Left cardiac atrium (tissue), 4 donors: ENCODE measurements around the gene DOHH. TPM values are rescaled to one million over a fixed set of nuclear protein-coding genes. Genes with fewer than 3 reads are reported as not detected.
"Not testable (repeated sequence)": the region's sequence is repeated elsewhere in the genome, so short reads cannot be mapped to it uniquely, and the experiment has no call there.

ENCODE experiments used
- ATAC-seq, 2 donors: fragments of 200-7000 bp; cut with Tn5 transposase; one replicate each; pipeline ENCODE4 v1.9.1; 2020; ENCODE audit warnings: mild to moderate bottlenecking in 2 of 2, moderate library complexity in 2 of 2
- DNase-seq: peaks from one replicate; pipeline ENCODE4 v3.0.0-alpha.2; 2020
- intact Hi-C, 2 donors: fragments of 100-400 bp; cut with DNase I; formaldehyde crosslinking; loops; one replicate each; pipeline versions ENCODE4 v1.14.1 to v1.15.1; 2022 to 2023
- total RNA-seq, 2 donors: library from RNA; stranded (reverse); fragmentation: NEBNext Ultra II Directional; extraction: Animal tissue kit (Norgen Biotek cat#: 25700); gene quantifications; one replicate each; pipeline ENCODE4 v1.2.1, GENCODE V29; 2021
- donor health status: DM: no; HTN: yes; CAD: no.
- donor health status: DM: no; HTN: yes; CAD: no; lungs with severe emphysema.
- donor health status: DM: yes; HTN: yes; CAD: no.
- donor health status: Dilated cardiomyopathy.

DOHH gene
- total RNA-seq, 2 donors from 2014 or later, result 10.4 to 13.2 TPM

- intact Hi-C loops, result no loop called here
- DNase-seq, result peak; percentile 47
Measured at GRCh38 chr19:3536429-3537100, 36.1 kb upstream of the DOHH start.

DNA sequence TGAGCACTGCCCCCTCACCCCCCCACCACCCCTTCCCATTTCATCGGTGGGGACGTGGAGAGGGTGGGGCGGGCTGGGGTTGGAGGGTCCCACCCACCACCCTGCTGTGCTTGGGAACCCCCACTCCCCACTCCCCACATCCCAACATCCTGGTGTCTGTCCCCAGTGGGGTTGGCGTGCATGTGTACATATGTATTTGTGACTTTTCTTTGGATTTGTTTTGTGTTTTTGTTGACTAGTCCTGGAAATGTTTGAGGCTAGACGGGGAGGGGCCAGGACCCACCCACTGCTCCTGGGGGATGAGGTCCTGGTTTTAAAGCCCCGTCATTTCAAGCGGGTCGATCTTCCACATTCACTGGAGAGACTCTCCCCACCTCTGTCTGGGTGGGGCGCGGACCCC, 35.5 kb upstream of the DOHH start:
- intact Hi-C loops, result no loop called here
- no peak for ATAC-seq
- DNase-seq, result no peak

More at GRCh38 chr19:3536429-3537100, 36.1 kb upstream of the DOHH start:
- ATAC-seq, result peak; percentile 40 to 68

GRCh38 chr19:3535563-3535965, 35.1 kb upstream of the DOHH start:
- ATAC-seq (no peak), DNase-seq (no peak)
- intact Hi-C loops, result no loop called here

DNA sequence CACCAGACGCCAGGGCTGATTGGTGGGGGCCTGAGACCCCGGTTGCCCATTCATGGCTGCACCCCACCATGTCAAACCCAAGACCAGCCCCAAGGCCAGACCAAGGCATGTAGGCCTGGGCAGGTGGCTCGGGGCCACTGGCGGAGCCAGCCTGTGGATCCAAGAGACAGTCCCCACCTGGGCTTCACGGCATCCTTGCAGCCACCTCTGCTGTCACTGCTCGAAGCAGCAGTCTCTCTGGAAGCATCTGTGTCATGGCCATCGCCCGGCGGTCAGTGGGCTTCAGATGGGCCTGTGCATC, 34.7 kb upstream of the DOHH start:
- intact Hi-C loops, result no loop called here
- DNase-seq, result no peak
- ATAC-seq, result no peak

DNA sequence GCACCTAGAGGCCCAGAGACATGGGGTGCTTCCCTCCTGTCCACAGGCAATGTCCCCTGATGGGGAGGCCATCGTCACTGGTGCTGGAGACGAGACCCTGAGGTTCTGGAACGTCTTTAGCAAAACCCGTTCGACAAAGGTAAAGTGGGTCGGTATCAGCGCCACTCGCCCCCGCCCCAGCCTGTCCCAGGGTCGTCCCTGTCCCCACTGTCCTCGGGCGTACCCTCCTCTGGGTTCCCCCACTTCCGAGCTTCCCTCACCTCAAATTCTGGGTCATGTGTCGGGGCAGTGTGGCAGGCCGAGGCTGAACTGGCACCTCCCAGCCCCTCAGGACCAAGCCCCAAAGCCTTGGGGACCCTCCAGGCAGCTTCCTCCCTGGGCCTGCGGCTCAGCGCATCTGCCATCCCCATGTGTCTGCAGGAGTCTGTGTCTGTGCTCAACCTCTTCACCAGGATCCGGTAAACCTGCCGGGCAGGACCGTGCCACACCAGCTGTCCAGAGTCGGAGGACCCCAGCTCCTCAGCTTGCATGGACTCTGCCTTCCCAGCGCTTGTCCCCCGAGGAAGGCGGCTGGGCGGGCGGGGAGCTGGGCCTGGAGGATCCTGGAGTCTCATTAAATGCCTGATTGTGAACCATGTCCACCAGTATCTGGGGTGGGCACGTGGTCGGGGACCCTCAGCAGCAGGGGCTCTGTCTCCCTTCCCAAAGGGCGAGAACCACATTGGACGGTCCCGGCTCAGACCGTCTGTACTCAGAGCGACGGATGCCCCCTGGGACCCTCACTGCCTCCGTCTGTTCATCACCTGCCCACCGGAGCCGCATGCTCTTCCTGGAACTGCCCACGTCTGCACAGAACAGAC, 34.1 kb upstream of the DOHH start:
- intact Hi-C loops, result no loop called here
- no peak for ATAC-seq
- no peak for DNase-seq

DNA sequence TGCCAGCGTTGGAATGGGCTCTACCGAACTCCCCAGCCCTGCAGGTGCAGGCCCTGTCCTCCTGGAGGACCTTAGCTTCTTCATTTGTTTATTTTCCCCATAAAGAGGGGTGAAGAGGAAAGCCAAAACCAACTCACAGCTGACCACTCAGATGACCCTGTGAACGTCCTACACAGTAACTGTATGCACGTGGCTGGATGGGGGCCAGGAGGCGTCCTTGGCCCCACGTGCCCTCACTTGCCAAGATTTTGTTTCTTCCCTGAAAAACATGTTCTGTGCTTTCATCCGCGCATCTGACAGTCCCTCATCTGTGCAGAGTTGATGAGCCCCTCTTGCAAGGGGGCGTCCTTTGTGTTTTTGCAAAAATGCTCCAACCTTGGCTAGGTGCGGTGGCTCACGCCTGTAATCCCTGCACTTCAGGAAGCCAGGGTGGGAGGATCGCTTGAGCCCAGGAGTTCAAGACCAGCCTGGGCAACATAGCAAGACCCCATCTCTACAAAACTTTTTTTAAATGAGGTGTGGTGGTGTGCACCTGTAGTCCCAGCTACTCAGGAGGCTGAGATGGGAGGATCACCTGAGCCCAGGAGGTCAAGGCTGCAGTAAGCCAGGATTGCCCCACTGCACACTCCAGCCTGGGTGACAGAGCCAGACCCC, 33.2 kb upstream of the DOHH start:
- ATAC-seq, result no peak
- DNase-seq, result no peak
- intact Hi-C loops, result no loop called here

DNA sequence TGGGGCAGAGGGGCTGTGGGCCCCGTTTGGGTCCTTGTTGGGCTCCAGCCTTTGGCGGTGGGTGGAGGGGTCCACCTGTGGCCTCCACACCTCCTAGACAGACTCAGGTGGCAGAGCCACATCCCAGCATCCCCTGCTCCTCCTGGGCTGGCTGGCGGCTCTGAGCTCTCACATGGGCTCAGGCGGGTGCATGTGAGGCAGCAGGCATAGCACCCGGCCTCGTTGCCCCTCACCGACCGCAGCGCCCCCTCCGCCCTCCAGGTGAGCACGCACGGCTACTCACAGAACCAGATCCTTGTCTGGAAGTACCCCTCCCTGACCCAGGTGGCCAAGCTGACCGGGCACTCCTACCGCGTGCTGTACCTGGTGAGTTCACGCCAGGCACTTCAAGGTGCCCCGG, 32.6 kb upstream of the DOHH start:
- DNase-seq (no peak), ATAC-seq (no peak)
- intact Hi-C loops, result no loop called here

- intact Hi-C loops, result no loop called here
- ATAC-seq, result no peak
- DNase-seq, result no peak
Measured at GRCh38 chr19:3532154-3532786, 31.8 kb upstream of the DOHH start.

DNA sequence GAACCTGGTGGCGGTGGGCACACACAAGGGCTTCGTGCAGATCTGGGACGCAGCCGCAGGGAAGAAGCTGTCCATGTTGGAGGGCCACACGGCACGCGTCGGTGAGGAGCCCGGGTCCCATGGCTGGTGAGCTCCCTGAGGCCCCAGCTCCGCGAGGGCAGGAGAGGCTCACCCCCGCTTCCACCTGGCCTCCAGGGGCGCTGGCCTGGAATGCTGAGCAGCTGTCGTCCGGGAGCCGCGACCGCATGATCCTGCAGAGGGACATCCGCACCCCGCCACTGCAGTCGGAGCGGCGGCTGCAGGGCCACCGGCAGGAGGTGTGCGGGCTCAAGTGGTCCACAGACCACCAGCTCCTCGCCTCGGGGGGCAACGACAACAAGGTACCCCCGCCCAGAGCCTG, 31.2 kb upstream of the DOHH start:
- intact Hi-C loops, result no loop called here
- ATAC-seq (no peak), DNase-seq (no peak)

DNA sequence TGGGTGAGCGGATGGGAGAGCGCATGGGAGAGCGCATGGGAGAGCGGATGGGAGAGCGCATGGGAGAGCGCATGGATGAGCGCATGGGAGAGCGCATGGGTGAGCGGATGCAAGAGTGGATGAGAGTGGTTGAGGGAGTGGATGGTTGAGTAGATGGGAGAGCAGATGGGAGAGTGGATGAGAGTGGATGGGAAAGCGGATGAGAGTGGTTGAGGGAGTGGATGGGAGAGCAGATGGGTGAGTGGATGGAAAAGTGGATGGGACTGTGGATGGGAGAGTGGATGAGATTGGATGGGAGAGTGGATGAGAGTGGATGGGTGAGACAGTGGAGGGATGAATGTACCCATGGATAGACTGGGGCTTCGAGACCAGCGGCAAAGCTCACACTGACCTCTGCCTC, 29.9 kb upstream of the DOHH start:
- ATAC-seq, result no peak
- intact Hi-C loops, result no loop called here
- DNase-seq, result no peak

DNA sequence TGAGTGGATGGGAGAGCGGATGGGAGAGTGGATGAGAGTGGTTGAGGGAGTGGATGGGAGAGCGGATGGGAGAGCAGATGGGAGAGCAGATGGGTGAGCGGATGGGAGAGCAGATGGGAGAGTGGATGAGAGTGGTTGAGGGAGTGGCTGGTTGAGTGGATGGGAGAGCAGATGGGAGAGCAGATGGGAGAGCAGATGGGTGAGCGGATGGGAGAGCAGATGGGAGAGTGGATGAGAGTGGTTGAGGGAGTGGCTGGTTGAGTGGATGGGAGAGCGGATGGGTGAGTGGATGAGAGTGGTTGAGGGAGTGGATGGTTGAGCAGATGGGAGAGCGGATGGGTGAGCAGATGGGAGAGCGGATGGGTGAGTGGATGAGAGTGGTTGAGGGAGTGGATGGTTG, 28.8 kb upstream of the DOHH start:
- DNase-seq, ATAC-seq, intact Hi-C loops: not testable (repeated sequence)

- no peak for ATAC-seq
- no peak for DNase-seq
- intact Hi-C loops, result no loop called here
Measured at GRCh38 chr19:3528539-3529211, 28.2 kb upstream of the DOHH start.

DNA sequence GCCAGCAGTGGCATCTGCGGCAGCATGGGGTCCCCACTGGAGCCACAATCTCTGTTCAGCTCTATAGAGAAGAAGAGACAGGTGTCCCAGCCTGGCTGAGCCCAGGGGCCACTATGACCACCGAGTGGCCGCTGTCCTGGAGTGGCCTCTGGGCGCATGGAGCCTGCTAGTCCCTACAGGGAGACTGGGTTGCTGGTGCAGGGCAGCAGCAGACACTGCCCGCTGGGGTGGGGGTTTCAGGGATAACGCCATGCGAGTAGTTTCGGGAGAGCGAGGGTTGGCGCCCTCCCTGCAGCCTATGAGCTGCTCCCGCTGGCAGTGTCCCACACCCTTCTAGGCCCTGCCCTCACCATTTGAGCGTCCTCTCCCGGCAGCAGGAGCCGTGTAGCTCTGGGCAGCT, 27.6 kb upstream of the DOHH start:
- no peak for ATAC-seq

GRCh38 chr19:3527238-3527910, 26.9 kb upstream of the DOHH start:
- DNase-seq (no peak), ATAC-seq (no peak)
- intact Hi-C loops, result no loop called here

More for the DNA sequence above, 27.6 kb upstream of the DOHH start:
- DNase-seq, result no peak
- intact Hi-C loops, result no loop called here

DNA sequence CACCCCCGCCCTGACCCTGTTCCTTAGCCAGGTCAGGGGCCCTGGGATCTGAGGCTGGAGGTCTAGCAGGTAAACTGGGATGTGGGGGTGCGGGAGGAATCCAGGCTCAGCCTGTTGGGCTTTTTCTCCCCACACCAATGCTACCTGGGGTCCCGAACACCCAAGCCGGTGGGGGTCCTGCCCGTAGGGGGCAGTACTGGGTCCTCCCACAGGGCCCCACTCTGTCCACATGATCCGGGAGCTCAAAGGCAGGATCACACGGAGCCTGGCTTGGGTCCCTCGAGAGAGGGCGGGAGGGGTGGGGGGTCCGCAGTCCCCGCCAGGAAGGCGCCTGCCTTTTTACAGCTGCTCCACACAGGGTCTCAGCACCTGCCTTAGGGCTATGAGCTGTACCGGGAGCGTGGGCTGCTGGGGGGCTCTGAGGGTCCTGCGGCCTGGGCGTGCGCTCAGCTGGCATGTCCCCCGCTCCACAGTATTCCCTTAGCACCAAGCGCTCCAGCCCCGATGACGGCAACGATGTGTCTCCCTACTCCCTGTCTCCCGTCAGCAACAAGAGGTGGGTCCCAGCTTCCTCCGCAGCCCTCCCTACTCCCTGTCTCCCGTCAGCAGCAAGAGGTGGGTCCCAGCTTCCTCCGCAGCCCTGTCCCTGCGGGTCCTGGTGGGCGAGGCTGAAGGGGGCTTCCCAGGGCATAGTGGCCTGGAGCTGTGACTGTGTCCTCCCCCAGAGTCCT, 26.2 kb upstream of the DOHH start:
- intact Hi-C loops, result no loop called here
- ATAC-seq (no peak), DNase-seq (no peak)

GRCh38 chr19:3524904-3525451, 24.5 kb upstream of the DOHH start:
- DNase-seq (no peak), ATAC-seq (no peak)
- intact Hi-C loops, result no loop called here

GRCh38 chr19:3524078-3524842, 23.8 kb upstream of the DOHH start:
- intact Hi-C loops, result no loop called here
- DNase-seq (no peak), ATAC-seq (no peak)
